Endothelial cell of umbilical vein (primary cell): ENCODE data around the gene PARP3. TPM values are rescaled to one million over a fixed set of nuclear protein-coding genes. Genes with fewer than 3 reads are reported as not detected.

Source experiments
- BruUV-seq: library from RNA; stranded (reverse); fragments of 400-500 nt; replicated peaks from 2 replicates; lab custom pipeline; 2021; lab: Mats Ljungman, UMichigan
- CTCF ChIA-PET: fragments of 300-600, 350-600 bp; sonication (Branson Sonifier 250); formaldehyde crosslinking; loops from one replicate; lab custom pipeline; 2021; ENCODE audit warnings: antibody characterized with exemption, inconsistent platforms; lab: Charles Lee
- POLR2A ChIA-PET: fragments of 300-600, 350-600 bp; sonication (Branson Sonifier 250); formaldehyde crosslinking; loops from one replicate; lab custom pipeline; 2021; ENCODE audit warnings: antibody characterized with exemption, inconsistent platforms; lab: Charles Lee
- DNase-seq: peaks from one replicate; pipeline ENCODE4 v3.0.0-alpha.2; 2011; ENCODE audit warnings: low read depth, low spot score
- FAIRE-seq: peaks from 2 replicates; lab custom pipeline; 2011; peaks lifted over from hg19 to GRCh38; lab: Jason Lieb, UNC
- H2AFZ ChIP-seq: 2 replicates; pipeline ENCODE4 v1.6.0; 2012; ENCODE audit warnings: low read depth, low read length, control low read depth, inconsistent platforms
- H3K27ac ChIP-seq: 2 replicates; pipeline ENCODE4 v1.5.1; 2011; ENCODE audit warnings: low read depth, mild to moderate bottlenecking, control low read depth, low read length, moderate library complexity; ENCODE audit not compliant: insufficient read depth
- H3K27me3 ChIP-seq, 2 experiments: 2 replicates each; pipeline versions ENCODE4 v1.6.0 to v1.6.1; 2011; ENCODE audit warnings: low read length in 2 of 2, mixed read lengths in 1 of 2; ENCODE audit not compliant: control insufficient read depth in 2 of 2, insufficient read depth in 2 of 2
- H3K36me3 ChIP-seq, 2 experiments: 2 replicates in 1 of 2; 3 replicates in 1 of 2; pipeline ENCODE4 v1.5.1; 2011; ENCODE audit warnings: low read length in 2 of 2, mild to moderate bottlenecking in 1 of 2, moderate library complexity in 1 of 2; ENCODE audit not compliant: control insufficient read depth in 2 of 2, insufficient read depth in 2 of 2; ENCODE audit errors: extremely low read depth in 1 of 2
- H3K4me1 ChIP-seq: 3 replicates; pipeline ENCODE4 v1.5.1; 2011; ENCODE audit warnings: mild to moderate bottlenecking, low read length; ENCODE audit not compliant: control insufficient read depth, insufficient read depth; ENCODE audit errors: extremely low read depth
- H3K4me2 ChIP-seq: 2 replicates; pipeline ENCODE4 v1.6.1; 2011; ENCODE audit warnings: low read length, control low read depth, mixed read lengths; ENCODE audit not compliant: insufficient read depth
- H3K4me3 ChIP-seq, 3 experiments: fragments of 200-600 bp in 1 of 3; sonication (generic), shearing (Covaris generic) in 1 of 3; replicated peaks in 1 of 3; 2 replicates each; pipeline ENCODE4 v1.5.1; 2011 to 2016; ENCODE audit warnings: control low read depth in 3 of 3, low read length in 3 of 3, mild to moderate bottlenecking in 2 of 3, inconsistent platforms in 1 of 3, low read depth in 1 of 3, moderate library complexity in 1 of 3; ENCODE audit not compliant: insufficient read depth in 1 of 3
- H3K79me2 ChIP-seq: 2 replicates; pipeline ENCODE4 v1.6.0; 2012; ENCODE audit warnings: low read length, inconsistent platforms; ENCODE audit not compliant: control insufficient read depth, insufficient read depth
- H3K9ac ChIP-seq: replicated peaks from 2 replicates; pipeline ENCODE3; 2011; ENCODE audit warnings: low read length, control low read depth; ENCODE audit not compliant: insufficient read depth; ENCODE audit errors: extremely low read depth
- H3K9me1 ChIP-seq: replicated peaks from 3 replicates; pipeline ENCODE4 v1.6.0; 2011; ENCODE audit warnings: mild to moderate bottlenecking, low read length; ENCODE audit not compliant: control insufficient read depth, insufficient read depth; ENCODE audit errors: extremely low read depth
- H3K9me3 ChIP-seq: replicated peaks from 2 replicates; pipeline ENCODE4 v1.5.1; 2012; ENCODE audit warnings: low read length, inconsistent platforms; ENCODE audit not compliant: control insufficient read depth, insufficient read depth
- H4K20me1 ChIP-seq: replicated peaks from 2 replicates; pipeline ENCODE3; 2011; ENCODE audit warnings: mild to moderate bottlenecking, low read length; ENCODE audit not compliant: control insufficient read depth, insufficient read depth; ENCODE audit errors: extremely low read depth
- CTCF ChIP-seq, 2 donors: IDR thresholded peaks; 1 replicate in 1 of 2; 2 replicates in 1 of 2; pipeline ENCODE4 v1.5.1; 2011; ENCODE audit warnings: low read length in 2 of 2, mild to moderate bottlenecking in 2 of 2, moderate library complexity in 2 of 2, control low read depth in 1 of 2, inconsistent platforms in 1 of 2, low read depth in 1 of 2; ENCODE audit not compliant: insufficient read depth in 1 of 2; ENCODE audit errors: extremely low read depth in 1 of 2
- EZH2 ChIP-seq: IDR thresholded peaks from 2 replicates; pipeline ENCODE4 v1.6.1; 2012; ENCODE audit warnings: borderline replicate concordance, low read depth, mild to moderate bottlenecking, moderate library complexity, low read length, inconsistent platforms; ENCODE audit not compliant: severe bottlenecking
- FOS ChIP-seq: IDR thresholded peaks from 2 replicates; pipeline ENCODE4 v1.6.1; 2011; ENCODE audit warnings: mild to moderate bottlenecking, low read length, moderate library complexity, borderline replicate concordance; ENCODE audit not compliant: insufficient read depth
- GATA2 ChIP-seq: IDR thresholded peaks from 2 replicates; pipeline ENCODE4 v1.7.0; 2011; ENCODE audit warnings: low read depth, mild to moderate bottlenecking, moderate library complexity, mixed read lengths, low read length; ENCODE audit not compliant: insufficient read length, insufficient read depth
- JUN ChIP-seq: IDR thresholded peaks from 2 replicates; pipeline ENCODE4 v1.6.1; 2011; ENCODE audit warnings: borderline replicate concordance, low read depth; ENCODE audit not compliant: insufficient read length, insufficient read depth
- MYC ChIP-seq: IDR thresholded peaks from one replicate; pipeline ENCODE4 v1.6.1; 2011; ENCODE audit warnings: mild to moderate bottlenecking, low read depth, low read length
- POLR2A ChIP-seq: IDR thresholded peaks from 2 replicates; pipeline ENCODE4 v1.6.1; 2012; ENCODE audit warnings: low read depth, mild to moderate bottlenecking, control low read depth, low read length
- POLR2AphosphoS5 ChIP-seq: IDR thresholded peaks from 2 replicates; pipeline ENCODE4 v1.6.1; 2012; ENCODE audit warnings: low read depth, mild to moderate bottlenecking, control low read depth, low read length, moderate library complexity; ENCODE audit not compliant: insufficient read depth
- dilution Hi-C: fragments of 300-500 bp; cut with MboI; formaldehyde crosslinking; loops from one replicate; pipeline ENCODE4 v1.15.0; 2019; ENCODE audit warnings: low sequenced_read_pairs; ENCODE audit not compliant: extremely low pct_ligation_motif_present
- intact Hi-C: fragments of 100-400 bp; cut with micrococcal nuclease; formaldehyde crosslinking; loops from one replicate; pipeline ENCODE4 v1.10.0; 2022
- polyA plus RNA-seq, 4 experiments: library from polyadenylated mRNA; depleted of rRNA in 3 of 4; stranded (reverse) in 3 of 4; unstranded in 1 of 4; fragments of >200 nt; gene quantifications; 2 replicates each; pipeline versions ENCODE4 v1.2.1 to v1.2.3, GENCODE V29; 2011 to 2012; ENCODE audit warnings: missing spikeins in 1 of 4
- total RNA-seq: library from RNA; stranded (reverse); gene quantifications from 2 replicates; pipeline ENCODE4 v1.2.3, GENCODE V29; 2021
- TF ChIP-seq, protein P1 (sequence below): IDR thresholded peaks from 2 replicates; pipeline ENCODE4 v1.6.1; 2011; ENCODE audit not compliant: insufficient read depth, insufficient read length

PARP3 gene
- total and polyA plus RNA-seq, 2 donors (not counting 3 experiments of a cell fraction or from before 2014, with no cell fraction given): 10.0 to 13.8 TPM

DNA sequence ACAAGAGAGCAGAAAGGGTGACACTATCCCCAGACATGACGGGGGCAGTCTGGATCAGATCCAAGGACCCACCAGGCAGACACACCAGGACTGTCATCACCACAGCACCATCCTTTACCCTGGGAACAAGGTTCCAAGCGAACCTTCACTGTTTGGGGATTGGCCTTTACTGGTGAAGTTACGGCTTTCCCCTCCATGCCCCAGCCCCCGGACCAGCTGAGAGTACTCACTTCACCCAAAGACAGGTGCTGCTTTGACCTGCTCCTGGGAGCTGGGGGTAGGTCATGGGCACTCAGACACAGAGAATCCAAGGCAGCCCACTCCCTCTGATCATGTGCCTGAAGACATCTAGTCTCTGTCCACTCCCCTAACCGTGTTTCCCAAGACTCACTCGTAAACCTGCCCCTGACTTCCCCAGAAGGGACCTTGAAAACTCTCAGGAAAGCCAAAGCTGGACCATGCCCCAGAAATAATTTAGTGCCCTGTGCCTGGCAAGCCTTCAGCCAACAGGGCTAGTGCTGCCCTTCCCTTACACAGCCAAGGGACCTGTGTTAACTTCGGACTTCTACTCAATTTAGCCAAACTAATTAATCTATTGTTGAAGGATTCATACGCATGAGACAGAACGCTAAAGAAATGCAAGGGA lies 3.3 kb upstream of the PARP3 start:
- no peak overlapping the region for H3K27ac ChIP-seq
- H3K9me3 ChIP-seq: no peaks in the 10 kb centered on the region
- H3K4me3 ChIP-seq: no peak overlapping the region
- FAIRE-seq: no peak
- no peak overlapping the region for H3K9ac ChIP-seq
- no peak for TF ChIP-seq FOS
- no peak for TF ChIP-seq EZH2
- TF ChIP-seq GATA2: no peak
- no peak for TF ChIP-seq CTCF (IDR thresholded peaks at IDR 0.05; ENCODE audit: extremely low read depth in 1 of 2, insufficient read depth in 1 of 2, low read depth in 1 of 2, low read length in 2 of 2)
- TF ChIP-seq JUN: no peak
- no peak for TF ChIP-seq POLR2A
- TF ChIP-seq POLR2AphosphoS5: no peak
- TF ChIP-seq, protein P1, sequence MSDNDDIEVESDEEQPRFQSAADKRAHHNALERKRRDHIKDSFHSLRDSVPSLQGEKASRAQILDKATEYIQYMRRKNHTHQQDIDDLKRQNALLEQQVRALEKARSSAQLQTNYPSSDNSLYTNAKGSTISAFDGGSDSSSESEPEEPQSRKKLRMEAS: no peak
- no peak for TF ChIP-seq MYC
- peaks cover 0 to 30% of the 10 kb centered on the region in 2 experiments for H3K36me3 ChIP-seq
- intact Hi-C loops (no loop called here), dilution Hi-C loops (no loop called here)
- peaks cover 16% of the 10 kb centered on the region for H3K79me2 ChIP-seq
- BruUV-seq: no TSS peak
- CTCF ChIA-PET: no interaction called here
- no peak overlapping the region for H2AFZ ChIP-seq
- peaks cover 21% of the 10 kb centered on the region for H3K4me1 ChIP-seq
- H3K27me3 ChIP-seq: no peaks in the 10 kb centered on the region
- H3K4me2 ChIP-seq: no peak overlapping the region
- no peak for DNase-seq
- no peaks in the 10 kb centered on the region for H4K20me1 ChIP-seq
- no peaks in the 10 kb centered on the region for H3K9me1 ChIP-seq
- POLR2A ChIA-PET: no interaction called here
